NCI-H2196 (cell line): Measurements from ENCODE around the gene SPIN2B.

ENCODE experiments used
- DNase-seq: peaks from one replicate; lab custom pipeline; 2025; ENCODE audit not compliant: unreplicated experiment; lab: John Stamatoyannopoulos, UW

The SPIN2B gene

GRCh38 chrX:57070185-57070984 lies 51.0 kb downstream of the SPIN2B start:
- no peak for DNase-seq
